Measurements from ENCODE around the gene HNRNPL.
"Not testable (repeated sequence)": the region's sequence is repeated elsewhere in the genome, so short reads cannot be mapped to it uniquely, and the experiment has no call there.

Gene HNRNPL

DNA sequence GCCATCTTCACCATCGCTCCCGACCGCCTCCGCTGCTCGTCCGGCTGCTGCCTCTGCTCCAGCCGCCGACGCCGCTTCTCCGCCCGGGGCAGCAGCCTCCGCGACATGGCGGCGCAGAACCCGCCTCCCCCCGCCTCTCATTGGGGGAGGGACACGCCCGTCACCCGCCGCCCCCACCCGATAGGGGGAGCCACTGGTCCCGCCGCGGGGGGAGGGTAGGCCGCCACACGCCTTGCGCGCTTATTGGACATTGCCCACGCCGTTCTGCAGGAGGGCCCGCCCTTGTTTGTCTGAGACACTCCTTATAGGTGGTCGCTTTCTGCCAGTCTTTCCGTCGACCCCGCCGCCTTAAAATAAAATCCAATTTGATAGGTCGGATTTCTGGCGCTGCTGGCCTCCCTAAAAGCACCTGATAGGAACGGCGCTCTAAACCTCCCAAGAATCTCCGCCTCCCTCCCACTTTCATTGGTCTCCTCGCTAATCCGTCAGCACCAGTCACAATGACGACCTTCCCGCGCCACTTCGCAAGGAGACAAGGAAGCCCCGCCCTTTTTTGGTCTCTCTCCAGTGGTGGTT, at the start of gene HNRNPL:
Gene HNRNPL (minus strand): TSS at position 127 of the 576 bp plus-strand sequence. CDS start 20 bp downstream, at position 107.
- peak; percentile 100 for DNase-seq (ENCODE audit: low read depth)

DNA sequence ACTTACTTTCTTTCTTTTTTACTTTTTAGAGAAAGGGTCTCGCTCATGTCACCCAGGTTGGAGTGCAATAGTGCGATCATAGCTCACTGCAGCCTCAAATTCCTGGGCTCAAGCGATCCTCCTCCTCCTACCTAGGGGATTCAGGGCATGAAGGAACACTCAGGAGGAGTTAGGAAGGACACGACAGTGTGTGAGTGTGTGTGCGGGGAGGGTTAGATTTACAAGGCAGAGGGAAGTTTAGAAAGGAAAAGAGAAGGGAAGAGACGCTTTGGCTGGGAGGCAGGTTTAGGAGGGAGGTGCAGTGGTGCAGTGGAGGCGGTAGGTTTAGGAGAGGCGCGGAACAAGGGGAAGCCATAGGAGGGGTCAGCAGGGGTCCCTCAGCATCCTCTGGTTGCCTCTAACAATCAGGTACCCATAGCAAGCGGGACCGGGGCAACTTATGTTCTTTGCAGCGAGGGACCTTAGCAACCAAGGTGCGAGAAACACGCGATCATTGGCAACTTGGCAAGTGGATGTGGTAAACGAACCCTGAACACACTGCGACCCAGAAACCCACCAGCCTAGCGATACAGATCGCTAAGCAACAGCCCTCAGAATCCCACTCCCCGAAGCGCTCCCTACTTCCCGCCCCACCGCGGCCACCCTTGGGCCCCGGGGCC, 49.1 kb upstream of the HNRNPL start:
- no peak for DNase-seq (ENCODE audit: low read depth)

DNA sequence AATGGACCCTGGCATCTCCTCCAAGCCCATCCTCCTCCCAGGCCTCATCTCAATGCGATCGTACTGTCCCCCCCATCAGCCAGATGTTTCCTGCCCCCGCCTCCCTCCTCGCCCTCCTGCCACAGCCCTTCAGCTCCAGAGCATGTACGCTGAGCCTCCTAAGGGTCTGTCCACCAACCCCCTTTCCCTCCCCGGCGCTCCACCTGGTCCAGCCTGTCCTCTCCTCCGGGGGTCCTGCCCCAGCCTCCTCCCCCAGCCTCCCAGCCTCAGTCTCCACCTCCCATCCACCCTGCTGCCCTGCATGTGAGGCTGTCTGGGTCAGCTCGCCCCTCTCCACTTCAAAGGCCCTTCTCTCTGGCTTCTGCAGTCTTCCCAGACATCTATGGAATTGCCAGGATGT, 45.2 kb upstream of the HNRNPL start:
- no peak for DNase-seq (ENCODE audit: low read depth)

- no peak for DNase-seq (ENCODE audit: low read depth)
Observed at GRCh38 chr19:38893341-38893771, 43.6 kb upstream of the HNRNPL start.

DNA sequence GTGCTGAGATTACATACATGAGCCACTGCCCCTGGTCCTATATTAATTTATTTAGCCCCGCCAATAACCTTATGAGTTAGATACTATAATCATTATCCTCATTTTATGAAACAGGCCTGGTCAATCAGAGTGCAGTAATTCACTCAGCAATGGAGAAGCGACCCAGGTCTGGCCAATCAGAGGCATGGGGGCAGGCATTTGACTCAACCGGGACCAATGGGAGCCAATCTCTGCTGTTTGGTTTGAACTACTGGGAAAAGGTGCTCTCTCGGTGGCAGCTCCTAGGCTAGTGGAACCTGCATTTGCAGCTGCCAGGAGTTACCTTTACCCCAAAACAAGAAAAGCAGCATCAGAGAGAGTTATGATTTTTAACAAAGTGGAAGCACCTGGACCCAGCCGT, 43.1 kb upstream of the HNRNPL start:
- DNase-seq (ENCODE audit: low read depth) = no peak

GRCh38 chr19:38891771-38892170, 42.0 kb upstream of the HNRNPL start:
- DNase-seq (ENCODE audit: low read depth) = no peak

GRCh38 chr19:38890686-38891085, 40.9 kb upstream of the HNRNPL start:
- DNase-seq (ENCODE audit: low read depth) = no peak

GRCh38 chr19:38889803-38890202, 40.0 kb upstream of the HNRNPL start:
- no peak for DNase-seq (ENCODE audit: low read depth)

GRCh38 chr19:38888876-38889275, 39.1 kb upstream of the HNRNPL start:
- no peak for DNase-seq (ENCODE audit: low read depth)

- DNase-seq (ENCODE audit: low read depth) = not testable (repeated sequence)
Observed at GRCh38 chr19:38884691-38885090, 34.9 kb upstream of the HNRNPL start.

DNA sequence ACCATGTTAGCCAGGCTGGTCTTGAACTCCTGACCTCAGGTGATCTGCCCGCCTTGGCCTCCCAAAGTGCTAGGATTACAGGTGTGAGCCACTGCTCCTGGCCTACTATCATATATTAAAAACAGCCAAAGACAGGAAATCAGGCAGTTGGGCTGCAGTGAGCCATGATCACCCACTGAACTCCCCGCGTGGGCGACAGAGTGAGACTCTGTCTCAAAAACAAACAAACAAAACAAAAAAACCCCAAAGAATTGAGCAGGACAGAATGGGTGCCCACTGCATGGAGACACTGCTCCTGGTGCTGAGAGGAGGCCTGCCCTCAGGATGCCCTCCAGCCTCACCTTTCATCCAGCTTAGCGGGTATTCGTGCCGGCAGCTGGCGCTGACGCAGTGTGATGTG, 33.5 kb upstream of the HNRNPL start:
- DNase-seq (ENCODE audit: low read depth) = no peak

- no peak for DNase-seq (ENCODE audit: low read depth)
Observed at GRCh38 chr19:38880882-38881609, 31.3 kb upstream of the HNRNPL start.

DNA sequence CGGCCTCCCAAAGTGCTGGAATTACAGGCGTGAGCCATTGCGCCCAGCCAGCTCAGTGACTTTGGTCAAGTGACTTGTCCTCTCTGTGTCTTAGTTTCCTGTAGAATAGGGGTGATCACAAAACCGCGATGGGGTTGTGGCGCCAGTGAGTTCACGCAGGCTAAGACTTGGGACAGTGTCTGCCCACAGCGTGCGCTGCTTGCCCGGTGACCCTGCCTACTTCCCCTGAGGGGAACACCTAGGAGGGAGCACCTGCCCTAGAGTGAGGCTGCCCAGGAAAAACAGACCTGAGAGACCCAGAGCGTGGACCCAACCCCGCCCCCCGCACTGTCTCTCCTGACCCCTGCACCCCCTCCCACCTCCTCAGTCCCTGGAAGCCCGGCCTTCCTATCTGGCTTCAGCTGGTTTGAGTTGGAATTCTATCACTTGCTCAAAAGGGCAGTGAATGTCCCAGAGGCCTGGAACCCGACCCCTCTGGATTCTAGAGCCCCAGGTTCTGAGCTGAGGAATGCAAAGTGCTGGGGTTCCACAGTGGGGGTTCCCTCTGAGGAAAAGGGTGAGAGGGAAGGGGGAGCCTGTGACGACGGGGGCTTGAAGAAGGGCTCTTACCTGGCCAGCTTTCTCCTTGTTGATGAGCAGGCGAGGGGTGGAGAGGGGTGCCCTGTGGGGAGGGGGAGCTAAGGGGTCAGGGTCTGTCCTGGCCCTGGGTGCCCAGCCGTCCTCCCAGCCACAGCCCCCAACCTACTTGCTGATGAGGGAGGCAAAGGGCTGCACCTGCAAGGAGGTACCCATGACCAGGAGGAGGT, 30.5 kb upstream of the HNRNPL start:
- DNase-seq (ENCODE audit: low read depth) = no peak

DNA sequence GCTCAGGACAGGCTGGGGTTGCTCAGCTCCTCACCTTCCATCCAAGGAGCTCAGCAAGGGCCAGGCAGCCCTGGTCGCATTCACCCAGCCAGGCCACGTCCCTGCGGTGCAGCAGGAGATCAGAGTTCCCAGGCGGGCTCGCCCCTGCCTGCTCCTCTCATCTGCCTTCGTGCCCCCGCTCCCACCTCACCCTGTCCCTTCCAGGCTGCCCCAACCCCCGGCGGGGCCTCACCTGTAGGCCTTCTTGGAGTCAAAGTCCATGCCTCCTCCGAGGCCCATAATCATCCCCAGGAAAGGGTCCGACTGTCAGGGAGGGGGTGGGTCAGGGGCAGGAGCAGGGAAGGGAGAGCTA, 29.6 kb upstream of the HNRNPL start:
- no peak for DNase-seq (ENCODE audit: low read depth)

- no peak for DNase-seq (ENCODE audit: low read depth)
Observed at GRCh38 chr19:38878575-38879399, 29.0 kb upstream of the HNRNPL start.

DNA sequence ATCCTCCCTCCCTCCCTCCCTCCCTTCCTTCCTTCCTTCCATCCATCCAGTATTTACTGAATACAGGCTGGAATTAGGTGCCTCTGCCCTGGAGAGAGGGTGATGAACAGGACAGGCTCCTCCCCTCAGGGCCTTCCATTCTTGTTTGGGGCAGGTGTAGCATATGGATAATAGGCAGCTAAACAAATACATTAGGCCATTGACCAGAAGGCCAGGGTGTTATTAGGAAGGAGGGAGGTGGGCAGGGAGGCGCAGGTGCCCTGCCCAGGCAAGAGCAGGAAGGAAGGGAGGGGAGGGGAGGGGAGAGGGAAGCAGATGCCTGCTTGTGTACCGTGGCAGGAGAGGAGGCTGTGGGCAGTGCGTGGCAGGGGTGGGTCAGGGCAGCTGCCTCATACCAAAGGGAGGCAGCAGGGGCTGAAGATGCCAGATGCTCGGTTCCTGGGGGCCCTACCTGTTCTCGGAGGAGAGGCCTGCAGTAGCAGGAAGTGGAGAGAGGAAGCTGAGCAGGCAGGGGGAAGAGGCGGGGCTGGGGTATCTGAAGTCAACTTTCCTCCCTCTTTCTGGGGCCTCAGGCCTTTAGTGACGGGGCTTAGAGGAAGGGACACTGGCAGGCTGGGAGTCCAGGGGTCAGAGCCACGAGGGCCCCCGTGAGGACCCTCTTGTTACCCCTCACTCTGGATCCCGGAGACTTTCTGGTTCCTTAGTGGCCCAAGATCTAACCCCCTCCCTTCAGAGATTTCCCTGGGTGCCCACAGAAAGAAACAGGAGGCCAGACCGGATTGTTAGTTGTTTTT, 28.2 kb upstream of the HNRNPL start, which contains the start of gene RINL:
Gene RINL (minus strand): TSS at position 495 of the 794 bp plus-strand sequence. CDS start 1,533 bp downstream, outside the sequence.
- no peak for DNase-seq (ENCODE audit: low read depth)

- DNase-seq (ENCODE audit: low read depth) = no peak
Observed at GRCh38 chr19:38875656-38876395, 26.0 kb upstream of the HNRNPL start.

- not testable (repeated sequence) for DNase-seq (ENCODE audit: low read depth)
Observed at GRCh38 chr19:38873400-38873799, 23.6 kb upstream of the HNRNPL start.

DNA sequence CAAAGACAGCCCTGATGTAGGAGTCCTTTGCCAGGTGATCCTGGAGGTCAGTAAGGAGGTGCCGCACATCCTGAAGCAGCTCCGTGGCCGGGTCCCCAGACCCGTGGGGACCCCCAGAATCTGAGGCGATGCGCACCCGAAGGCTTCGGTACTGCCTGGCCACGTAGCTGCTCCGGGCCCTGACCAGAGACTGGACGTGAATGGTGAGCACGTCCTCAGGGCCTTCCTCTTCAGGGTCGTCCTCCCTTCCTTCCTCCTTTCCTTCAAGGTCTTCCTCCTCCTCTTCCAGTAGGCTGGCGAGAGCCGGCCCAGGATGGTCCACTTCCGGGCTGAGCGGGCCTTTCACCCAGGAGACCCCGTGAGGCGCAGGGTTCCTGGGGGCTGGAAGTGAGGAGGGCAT, 20.8 kb upstream of the HNRNPL start:
- no peak for DNase-seq (ENCODE audit: low read depth)
